ENCODE data around the gene PLP2.

DNA sequence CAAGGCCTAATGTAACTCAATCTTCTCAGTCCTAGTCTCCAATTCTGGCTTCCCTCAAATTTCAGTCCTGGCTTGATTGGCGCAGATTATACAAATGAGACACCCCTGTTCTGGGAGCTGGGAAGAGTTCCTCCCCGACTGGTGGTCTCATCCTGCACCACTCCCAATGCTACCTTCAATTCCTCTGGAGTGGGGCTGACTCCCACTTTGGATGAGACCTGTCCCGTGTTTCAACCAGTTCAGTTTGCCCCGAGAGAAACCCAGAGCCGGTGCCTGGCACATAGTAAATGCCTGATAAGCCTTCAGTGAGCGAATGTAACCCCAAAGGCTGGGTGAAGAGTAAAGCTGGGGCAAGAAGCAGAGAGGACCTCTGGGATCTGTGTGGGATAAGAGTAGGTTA is 32.3 kb downstream of the PLP2 start:
- TF ChIP-seq, protein P1, sequence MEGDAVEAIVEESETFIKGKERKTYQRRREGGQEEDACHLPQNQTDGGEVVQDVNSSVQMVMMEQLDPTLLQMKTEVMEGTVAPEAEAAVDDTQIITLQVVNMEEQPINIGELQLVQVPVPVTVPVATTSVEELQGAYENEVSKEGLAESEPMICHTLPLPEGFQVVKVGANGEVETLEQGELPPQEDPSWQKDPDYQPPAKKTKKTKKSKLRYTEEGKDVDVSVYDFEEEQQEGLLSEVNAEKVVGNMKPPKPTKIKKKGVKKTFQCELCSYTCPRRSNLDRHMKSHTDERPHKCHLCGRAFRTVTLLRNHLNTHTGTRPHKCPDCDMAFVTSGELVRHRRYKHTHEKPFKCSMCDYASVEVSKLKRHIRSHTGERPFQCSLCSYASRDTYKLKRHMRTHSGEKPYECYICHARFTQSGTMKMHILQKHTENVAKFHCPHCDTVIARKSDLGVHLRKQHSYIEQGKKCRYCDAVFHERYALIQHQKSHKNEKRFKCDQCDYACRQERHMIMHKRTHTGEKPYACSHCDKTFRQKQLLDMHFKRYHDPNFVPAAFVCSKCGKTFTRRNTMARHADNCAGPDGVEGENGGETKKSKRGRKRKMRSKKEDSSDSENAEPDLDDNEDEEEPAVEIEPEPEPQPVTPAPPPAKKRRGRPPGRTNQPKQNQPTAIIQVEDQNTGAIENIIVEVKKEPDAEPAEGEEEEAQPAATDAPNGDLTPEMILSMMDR (IDR thresholded peaks at IDR 0.05; ENCODE audit: low read depth, low read length, poor library complexity, severe bottlenecking), result no peak
- TF ChIP-seq EZH2phosphoT487 (IDR thresholded peaks at IDR 0.05; ENCODE audit: borderline replicate concordance, low read length), result no peak

All from DOHH2 (cell line).